ENCODE measurements around the gene SLC17A9. TPM values are rescaled to one million over a fixed set of nuclear protein-coding genes. Genes with fewer than 3 reads are reported as not detected.

Gene SLC17A9
- total and polyA plus RNA-seq, 12 donors: 0.17 to 69.1 (median 2.9) TPM

DNA sequence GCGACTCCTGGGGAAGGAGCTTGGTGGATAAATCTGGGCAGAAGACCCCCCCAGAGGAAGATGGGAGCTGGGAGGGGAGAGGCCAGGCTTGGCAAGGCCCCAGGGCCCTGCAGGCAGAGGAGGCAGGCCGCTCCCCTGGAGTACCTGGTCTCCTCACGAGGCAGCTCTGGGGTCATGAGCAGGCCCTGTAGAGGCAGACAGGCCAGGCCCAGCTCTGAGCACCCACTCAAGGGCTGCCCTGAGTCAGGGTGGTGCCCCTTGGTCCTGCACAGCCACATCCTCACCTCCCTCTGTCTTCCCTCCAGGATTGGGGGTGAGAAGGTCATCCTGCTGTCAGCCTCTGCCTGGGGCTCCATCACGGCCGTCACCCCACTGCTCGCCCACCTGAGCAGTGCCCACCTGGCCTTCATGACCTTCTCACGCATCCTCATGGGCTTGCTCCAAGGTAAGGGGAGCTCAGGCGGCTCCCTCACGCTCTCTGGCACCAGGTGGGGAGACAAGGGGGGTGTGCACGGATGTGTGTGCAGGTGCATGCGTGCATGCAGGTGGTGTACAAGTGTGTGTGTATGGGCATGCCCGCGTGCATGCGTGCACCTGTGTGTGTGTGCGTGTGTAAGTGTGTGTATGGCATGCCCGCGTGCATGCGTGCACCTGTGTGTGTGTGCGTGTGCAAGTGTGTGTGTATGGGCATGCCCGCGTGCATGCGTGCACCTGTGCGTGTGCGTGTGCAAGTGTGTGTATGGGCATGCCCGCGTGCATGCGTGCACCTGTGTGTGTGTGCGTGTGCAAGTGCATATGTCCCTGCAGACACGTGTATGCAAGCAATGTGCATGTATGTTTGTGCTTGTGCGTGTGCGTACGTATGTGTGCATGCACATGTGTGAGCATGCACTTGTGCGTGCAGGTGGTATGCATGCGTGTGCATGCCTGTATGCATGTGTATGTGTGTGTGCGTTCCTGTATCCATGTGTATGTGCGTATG, 4.9 kb downstream of the SLC17A9 start:
- H3K36me3 ChIP-seq (replicated peaks in 1 of 2): no peaks in the 10 kb centered on the region
- H3K27me3 ChIP-seq: no peaks in the 10 kb centered on the region
- intact Hi-C loops (cut with DNase I): no loop called here
- no peak for TF ChIP-seq POLR2A (IDR thresholded peaks at IDR 0.05)
- TF ChIP-seq, protein P1, sequence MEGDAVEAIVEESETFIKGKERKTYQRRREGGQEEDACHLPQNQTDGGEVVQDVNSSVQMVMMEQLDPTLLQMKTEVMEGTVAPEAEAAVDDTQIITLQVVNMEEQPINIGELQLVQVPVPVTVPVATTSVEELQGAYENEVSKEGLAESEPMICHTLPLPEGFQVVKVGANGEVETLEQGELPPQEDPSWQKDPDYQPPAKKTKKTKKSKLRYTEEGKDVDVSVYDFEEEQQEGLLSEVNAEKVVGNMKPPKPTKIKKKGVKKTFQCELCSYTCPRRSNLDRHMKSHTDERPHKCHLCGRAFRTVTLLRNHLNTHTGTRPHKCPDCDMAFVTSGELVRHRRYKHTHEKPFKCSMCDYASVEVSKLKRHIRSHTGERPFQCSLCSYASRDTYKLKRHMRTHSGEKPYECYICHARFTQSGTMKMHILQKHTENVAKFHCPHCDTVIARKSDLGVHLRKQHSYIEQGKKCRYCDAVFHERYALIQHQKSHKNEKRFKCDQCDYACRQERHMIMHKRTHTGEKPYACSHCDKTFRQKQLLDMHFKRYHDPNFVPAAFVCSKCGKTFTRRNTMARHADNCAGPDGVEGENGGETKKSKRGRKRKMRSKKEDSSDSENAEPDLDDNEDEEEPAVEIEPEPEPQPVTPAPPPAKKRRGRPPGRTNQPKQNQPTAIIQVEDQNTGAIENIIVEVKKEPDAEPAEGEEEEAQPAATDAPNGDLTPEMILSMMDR (IDR thresholded peaks at IDR 0.05): no peak
- no peaks in the 10 kb centered on the region for H3K9me3 ChIP-seq (replicated peaks in 1 of 3)
- no peak overlapping the region for H3K4me3 ChIP-seq
- no peak for DNase-seq
- peaks cover 9 to 22% of the 10 kb centered on the region in 2 donors for H3K4me1 ChIP-seq (replicated peaks in 1 of 2)
- H3K27ac ChIP-seq: no peak overlapping the region
- 82 to 92% (median 91%) methylated on average over 23 to 36 of the region's 36 CpGs for WGBS, 4 donors

DNA sequence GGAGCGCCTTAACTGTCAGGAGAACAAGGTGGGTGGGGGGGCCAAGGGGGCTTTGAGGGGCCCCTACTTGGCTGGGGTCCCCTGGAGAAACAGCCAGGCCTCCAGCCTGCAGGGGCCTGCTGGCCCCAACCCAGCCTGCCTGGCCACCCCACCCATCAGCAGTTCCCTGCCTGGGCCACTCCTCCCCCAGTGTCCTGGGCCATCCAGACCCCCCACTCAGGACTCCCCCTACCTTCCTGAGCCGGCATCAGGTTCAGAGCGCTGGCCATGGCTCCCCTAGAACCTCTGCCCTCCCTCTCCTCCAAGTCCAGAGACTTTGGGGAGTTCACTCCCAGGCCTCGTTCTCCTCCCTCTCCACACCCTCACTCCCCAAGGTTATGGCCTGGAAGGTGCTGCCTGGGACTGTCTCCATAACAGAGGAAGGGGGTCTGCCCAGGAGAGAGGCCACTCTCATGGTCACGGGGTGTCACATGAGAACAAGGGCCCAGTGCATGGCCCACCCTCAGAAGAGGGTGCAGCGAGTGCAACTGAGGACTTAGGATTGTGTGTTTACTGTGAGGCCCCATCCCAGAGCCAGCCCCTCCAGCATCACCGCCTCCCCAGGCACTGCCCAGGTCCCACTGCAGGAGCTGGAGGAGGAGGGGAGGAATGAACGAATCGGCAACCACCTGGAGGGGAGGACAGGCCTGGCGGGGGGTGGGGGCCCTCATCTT, 6.0 kb downstream of the SLC17A9 start:
- Histone ChIP-seq H3K4me1 (replicated peaks in 1 of 2) (peaks cover 2 to 10% of the 10 kb centered on the region in 2 donors), H3K4me3 (no peak overlapping the region), H3K9me3 (replicated peaks in 1 of 3) (no peaks in the 10 kb centered on the region), H3K36me3 (replicated peaks in 1 of 2) (no peaks in the 10 kb centered on the region), H3K27me3 (no peaks in the 10 kb centered on the region), H3K27ac (no peak overlapping the region)
- no peak for TF ChIP-seq POLR2A (IDR thresholded peaks at IDR 0.05)
- TF ChIP-seq, protein P1 (IDR thresholded peaks at IDR 0.05): no peak
- WGBS, 4 donors: 71 to 86% (median 76%) methylated on average over 6 to 10 of the region's 10 CpGs
- no peak for DNase-seq
- intact Hi-C loops (cut with DNase I): no loop called here

DNA sequence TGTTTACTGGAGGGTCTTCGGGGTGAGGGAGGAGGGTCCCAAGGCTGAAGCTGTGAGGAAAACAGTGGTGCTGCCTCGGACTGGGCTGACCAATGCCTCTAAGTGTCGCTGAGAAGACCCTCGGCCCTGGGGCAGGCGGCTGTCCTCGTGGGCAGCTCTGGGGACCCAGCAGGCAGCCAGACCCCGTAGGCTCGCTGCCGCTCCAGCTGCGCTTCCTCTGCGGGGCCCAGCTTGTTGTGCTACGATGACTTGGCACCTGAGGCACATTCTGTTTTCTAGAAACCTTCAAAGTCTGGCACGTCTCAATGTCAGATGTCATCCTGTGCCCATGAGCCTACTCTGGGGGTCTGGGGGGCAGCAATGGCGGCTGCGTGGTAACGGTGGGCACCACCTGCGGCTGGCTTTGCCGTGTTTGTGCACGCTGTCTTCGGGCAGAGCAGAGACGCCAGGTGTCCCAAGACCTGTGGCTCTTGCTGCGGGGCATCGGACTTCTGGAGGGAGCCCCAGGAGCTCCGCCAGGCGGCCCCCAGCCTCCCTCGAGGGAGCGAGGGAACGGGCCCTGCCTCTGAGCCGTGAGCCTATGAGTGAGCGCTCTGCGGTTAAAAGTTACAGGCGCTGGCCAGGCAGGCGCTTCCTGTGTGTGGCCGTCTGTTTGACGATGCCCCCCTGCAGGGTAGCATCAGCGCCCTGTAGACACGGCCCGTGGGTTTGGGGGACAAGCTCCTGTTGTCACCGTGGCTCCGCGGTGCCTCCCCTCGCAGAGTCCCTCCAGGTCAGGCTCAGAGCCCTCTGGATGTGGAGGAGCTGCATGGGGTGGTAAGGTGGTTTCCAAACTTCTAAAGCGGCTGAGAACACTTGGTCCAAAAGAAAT, 6.8 kb downstream of the SLC17A9 start:
- Histone ChIP-seq H3K4me3 (no peak overlapping the region), H3K36me3 (replicated peaks in 1 of 2) (no peaks in the 10 kb centered on the region), H3K4me1 (replicated peaks in 1 of 2) (peaks cover 0 to 4% of the 10 kb centered on the region in 2 donors), H3K27me3 (no peaks in the 10 kb centered on the region), H3K27ac (no peak overlapping the region), H3K9me3 (replicated peaks in 1 of 3) (no peaks in the 10 kb centered on the region)
- TF ChIP-seq POLR2A (IDR thresholded peaks at IDR 0.05): no peak
- TF ChIP-seq, protein P1 (IDR thresholded peaks at IDR 0.05): no peak
- 70 to 84% (median 76%) methylated on average over 7 to 43 of the region's 43 CpGs for WGBS, 4 donors
- intact Hi-C loops (cut with DNase I): no loop called here
- no peak for DNase-seq

Data from adrenal gland (tissue), 12 donors.